ENCODE data around the gene TMEM80.
"Not testable (repeated sequence)": the region's sequence is repeated elsewhere in the genome, so short reads cannot be mapped to it uniquely, and the experiment has no call there.

TMEM80 gene

DNA sequence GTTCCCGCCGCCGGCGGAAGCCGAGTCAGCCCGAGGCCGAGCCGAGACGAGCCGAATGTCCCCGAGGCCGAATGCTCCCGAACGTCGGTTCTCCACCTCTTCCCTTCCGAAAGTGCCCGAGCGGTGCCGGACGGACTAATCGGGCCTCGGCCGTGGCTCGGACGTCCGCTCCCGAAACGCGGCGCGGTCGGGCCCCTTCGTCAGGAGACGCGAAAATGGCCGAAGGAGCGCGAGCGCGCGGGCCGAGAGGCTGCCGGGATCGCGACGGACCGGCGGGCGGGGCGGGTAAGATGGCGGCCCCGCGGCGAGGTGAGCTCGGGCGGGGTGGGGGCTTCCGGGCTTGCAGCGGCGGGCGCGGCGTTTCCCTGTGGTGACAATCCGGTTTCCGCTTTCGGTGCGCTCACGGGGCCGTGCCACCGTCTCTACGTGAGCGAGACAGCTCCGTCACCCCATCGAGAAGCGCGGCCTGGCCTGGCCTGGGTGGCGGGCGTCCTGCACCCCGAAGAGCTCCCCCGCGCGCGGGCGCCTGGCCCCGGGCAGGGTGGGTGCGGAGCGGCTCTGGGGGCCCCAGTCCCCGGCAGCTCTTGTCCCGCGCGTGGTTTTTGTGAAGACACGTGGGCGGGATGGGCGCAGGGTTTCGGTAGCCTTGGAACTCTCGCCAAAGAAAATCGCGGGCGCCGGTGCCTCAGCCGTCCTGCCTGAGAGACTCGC lies at the start of gene TMEM80:
TSS of gene TMEM80 (plus strand) at position 279 of the 711 bp plus-strand sequence. CDS start at position 291, 12 bp downstream.
- peak; percentile 49 to 69 for DNase-seq

DNA sequence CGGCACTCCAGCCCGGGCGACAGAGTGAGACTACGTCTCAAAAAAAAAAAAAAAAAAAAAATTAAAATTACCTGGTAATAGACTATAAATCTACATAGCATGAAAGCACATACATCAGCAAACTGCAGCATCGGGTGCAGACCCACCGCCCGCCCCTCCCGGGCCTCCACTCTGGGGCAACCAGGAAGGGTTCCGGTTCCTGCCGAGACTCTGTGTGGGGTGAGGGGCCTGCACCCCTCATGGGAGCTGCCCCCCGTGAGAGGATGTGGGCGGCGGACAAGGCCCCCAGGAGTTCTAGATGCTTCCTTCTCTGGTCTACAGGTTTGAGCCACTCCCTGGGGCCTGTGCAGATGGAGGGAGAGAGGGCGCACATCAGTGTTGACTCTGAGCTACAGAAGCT lies 49.4 kb upstream of the TMEM80 start:
- no peak for DNase-seq

DNA sequence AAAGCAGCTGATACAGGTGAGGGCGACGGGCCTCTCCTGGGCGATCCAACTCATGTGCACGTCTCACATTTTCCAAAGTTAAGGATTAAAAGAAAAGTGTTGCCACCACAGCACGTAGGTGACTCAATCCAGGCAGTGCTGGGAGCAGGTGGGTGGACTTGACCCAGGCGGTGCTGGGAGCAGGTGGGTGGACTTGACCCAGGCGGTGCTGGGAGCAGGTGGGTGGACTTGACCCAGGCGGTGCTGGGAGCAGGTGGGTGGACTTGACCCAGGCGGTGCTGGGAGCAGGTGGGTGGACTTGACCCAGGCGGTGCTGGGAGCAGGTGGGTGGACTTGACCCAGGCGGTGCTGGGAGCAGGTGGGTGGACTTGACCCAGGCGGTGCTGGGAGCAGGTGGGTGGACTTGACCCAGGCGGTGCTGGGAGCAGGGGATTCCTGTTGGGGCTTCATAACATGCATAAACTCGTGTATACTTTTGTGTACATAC lies 47.9 kb upstream of the TMEM80 start:
- not testable (repeated sequence) for DNase-seq

DNA sequence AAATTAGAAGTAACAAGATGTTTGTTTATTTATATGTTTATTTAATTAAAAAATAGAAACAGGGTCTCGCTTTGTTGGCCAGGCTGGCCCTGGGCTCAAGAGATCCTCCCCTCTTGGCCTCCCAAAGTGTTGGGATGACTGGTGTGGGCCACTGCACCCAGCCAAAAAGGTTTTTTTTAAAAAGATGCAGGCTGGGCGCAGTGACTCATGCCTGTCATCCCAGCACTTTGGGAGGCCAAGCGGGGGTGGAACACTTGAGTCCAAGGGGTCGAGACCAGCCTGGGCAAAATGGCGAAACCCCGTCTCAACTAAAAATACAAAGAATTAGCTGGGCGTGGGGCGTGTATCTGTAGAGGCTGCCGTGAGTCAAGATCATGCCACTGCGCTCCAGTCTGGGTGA lies 45.1 kb upstream of the TMEM80 start:
- DNase-seq, result no peak

DNA sequence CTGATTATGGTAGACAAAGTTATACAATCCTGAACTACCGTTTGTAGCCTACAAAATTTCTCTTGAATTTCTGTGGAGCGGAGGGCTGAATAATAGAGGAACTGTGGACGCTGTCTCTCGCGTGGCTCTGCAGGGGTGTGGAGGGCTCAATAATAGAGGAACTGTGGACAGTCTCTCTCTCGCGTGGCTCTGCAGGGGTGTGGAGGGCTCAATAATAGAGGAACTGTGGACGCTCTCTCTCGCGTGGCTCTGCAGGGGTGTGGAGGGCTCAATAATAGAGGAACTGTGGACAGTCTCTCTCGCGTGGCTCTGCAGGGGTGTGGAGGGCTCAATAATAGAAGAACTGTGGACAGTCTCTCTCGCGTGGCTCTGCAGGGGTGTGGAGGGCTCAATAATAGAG lies 42.5 kb upstream of the TMEM80 start:
- DNase-seq, result not testable (repeated sequence)

DNA sequence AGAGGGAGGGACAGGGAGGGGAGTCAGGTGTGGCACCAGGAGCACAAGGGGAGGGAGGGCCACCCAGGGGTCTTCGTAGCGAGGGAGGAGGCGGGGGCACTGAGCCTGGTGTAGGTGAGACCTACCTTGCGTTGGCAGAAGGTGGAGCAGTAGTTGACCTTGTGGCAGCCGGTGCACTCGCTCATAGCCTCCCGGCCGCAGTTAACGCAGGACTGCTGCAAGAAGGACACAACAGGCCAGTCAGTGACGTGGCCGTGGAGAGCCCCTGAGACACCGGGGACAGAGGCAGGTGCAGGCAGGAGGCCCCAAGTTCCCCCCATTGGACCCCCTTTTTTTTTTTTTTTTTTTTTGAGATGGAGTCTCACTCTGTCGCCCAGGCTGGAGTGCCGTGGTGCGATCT lies 41.8 kb upstream of the TMEM80 start:
- no peak for DNase-seq

DNA sequence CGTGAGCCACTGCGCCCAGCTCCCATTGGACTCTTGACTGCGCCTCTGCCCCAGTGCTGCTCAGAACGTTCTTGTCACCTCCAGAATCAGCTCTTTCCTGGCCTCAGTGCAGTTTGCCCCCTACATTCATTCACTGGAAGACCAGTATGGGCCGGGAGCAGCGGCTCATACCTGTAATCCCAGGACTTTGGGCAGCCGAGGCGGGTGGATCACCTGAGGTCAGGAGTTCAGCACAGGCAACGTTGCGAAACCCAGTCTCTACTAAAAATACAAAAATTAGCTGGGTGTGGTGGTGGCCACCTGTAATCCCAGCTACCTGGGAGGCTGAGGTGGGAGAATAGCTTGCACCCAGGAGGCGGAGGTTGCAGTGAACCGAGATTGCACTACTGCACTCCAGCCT lies 41.2 kb upstream of the TMEM80 start:
- DNase-seq, result not testable (repeated sequence)

DNA sequence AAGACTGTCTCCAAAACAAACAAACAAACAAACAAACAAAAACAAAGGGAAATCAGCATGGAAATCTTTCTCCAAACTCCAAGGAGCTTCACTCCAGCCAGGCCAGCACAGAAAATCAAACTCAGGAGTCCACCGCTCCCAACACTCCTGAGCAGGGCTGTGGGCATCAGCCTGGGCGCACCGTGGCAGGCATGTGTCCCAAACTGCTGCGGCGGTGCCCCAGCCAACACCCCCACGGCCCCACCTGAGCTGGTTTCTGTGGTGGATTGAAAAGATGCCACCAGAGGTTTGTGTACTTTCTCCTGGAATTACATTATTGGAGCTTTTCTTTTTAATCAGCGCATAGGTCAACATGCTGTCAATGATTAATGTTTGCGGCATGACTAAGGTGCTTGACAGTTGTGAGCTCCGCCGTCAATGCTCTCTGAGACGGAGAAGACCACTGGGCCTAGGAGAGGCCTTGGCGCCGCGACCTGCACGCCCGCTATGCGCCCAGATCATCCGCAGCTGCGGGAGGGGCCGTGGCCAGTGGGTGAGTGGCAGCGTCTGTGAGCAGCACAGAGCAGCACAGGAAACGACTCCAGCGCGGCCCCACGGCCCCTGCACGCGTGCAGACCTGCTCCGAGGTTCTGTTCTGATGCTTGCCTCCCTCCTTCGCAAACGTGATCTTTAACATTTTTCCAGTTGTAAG lies 40.4 kb upstream of the TMEM80 start:
- no peak for DNase-seq

DNA sequence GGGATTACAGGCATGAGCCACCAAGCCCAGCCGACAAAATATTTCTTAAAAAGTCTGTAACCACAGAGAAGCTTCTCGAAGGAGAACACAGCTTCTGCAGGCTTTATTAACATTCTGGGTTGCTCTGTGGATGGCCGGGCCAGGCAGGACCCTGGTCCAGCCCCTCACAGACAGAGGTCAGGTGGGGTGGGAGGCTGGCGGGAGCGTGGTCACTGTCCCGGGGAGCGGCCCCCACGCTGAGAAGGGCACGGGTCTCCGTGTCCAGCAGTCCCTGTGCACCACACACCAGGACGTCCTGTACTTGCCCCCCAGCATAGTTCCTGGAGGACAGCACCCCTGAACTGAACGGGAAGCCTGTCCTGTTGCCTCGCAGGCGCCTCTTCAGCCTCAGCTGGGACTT lies 39.2 kb upstream of the TMEM80 start:
- DNase-seq, result no peak

DNA sequence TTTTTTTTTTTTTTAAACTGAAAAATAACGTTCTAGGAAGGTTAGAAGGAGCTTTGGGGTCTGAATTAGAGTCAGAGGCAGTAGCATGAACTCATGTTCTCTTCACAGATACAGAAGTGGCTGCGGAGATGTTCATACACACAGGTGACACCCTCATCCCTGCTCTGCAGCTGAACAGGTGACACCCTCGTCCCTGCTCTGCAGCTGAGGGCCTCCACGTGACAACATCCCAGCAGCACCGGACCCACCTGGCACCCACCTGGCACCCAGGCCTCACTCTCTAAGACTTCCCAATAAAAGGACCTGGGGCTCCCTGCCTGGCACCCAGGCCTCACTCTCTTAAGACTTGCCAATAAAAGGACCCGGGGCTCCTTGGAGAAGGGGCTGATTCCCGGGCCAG lies 38.8 kb upstream of the TMEM80 start:
- no peak for DNase-seq

DNA sequence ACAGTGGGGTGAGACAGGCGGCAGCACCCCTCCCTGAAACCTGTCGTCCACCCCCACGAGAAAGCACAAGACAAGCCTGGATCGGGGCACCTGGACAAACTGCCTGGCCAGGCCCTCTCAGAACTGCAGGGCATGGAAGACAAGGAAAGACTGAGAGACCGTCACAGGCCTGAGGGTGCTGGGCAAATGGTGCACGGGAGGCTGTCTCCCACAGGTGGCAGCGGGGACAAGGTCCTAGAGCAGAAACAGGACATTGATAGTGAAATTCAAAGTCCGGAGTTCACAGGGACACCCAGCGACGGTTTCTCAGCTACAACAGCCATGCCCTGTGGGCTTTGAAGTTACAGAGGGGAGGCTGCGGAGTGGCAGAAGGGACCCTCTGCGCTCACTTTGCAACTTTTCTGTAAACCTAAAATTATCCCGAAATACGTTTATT lies 37.9 kb upstream of the TMEM80 start:
- no peak for DNase-seq

DNA sequence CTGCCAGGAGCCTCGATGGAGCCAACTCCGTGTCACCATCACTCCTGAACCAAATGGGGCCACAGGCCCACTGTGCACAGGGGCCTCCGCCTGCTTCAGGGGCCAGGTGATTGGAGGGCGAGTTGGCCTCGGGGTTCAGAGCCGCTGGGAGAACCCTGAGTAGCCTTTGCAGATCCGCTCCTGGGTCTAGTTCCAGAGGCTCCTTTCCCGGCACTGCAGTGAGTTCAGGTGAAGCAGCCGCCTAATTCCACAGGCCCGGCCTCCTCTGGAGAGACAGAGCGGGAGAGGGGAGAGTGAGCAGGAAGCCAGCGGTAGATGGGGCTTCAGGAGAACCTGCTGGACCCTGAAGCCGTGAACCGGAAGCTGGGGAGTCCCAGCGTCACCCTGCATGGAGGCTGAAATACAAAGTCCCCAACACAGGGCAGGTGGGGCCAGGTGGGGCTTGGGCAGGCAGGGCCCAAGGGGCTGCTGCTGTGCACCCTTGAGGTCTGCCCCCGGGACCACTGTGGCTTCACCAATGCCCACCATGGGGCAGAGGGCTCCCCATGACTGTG lies 36.0 kb upstream of the TMEM80 start:
- DNase-seq, result no peak

DNA sequence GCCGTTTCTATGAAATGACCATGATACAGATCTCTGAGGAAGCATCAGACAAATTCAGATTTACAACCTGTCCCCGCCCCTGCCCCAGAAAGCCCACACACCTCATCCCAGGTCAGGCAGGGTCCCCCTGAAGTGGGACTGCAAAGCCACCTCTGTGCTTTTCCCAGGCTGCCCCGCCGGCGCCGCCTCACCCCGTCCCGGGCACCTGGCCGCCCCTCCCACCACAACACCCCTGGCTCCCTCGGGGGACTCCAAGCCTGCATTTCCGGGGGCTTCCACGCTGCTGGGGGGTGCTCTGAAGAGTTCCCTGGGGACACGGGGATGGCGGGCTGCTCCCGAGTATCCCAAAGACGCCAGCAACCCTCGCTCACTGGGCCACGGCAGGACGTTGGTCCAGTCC lies 35.3 kb upstream of the TMEM80 start:
- no peak for DNase-seq

DNA sequence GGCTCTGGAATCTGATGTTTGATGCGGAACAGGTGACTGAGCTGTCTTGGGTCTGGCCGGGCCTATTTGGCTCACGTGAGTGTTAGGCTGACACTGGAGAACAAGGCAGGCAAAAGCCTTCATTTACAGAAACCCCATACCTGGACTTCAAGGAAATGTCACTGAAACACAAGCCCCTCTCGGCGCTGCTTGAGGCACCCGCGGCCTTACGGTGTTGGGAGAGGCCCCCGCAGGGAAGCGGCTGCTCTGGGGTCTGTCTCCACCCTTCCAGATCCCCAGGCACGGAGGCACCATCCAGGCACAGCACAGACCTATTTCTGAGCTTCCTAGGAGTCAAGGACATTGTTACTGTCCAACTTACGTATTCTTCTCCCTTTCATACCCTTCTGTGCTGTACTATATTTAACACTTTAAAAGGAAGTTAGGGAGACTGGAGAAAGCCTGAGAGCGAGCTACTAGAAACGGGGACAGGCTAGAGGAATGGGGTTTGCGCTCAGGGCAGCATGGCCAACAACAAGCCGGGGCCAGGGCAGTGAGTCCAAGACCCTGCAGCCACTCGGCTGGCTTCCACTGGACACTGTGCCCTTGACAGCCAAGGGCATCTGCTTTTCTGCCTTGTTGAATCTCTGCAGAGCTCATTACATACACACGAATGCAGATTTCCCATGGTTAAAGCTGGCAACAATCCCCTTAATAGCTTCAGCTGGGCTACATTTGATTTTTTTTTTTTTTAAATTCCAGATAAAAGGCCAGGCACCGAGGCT lies 34.8 kb upstream of the TMEM80 start:
- DNase-seq, result no peak

DNA sequence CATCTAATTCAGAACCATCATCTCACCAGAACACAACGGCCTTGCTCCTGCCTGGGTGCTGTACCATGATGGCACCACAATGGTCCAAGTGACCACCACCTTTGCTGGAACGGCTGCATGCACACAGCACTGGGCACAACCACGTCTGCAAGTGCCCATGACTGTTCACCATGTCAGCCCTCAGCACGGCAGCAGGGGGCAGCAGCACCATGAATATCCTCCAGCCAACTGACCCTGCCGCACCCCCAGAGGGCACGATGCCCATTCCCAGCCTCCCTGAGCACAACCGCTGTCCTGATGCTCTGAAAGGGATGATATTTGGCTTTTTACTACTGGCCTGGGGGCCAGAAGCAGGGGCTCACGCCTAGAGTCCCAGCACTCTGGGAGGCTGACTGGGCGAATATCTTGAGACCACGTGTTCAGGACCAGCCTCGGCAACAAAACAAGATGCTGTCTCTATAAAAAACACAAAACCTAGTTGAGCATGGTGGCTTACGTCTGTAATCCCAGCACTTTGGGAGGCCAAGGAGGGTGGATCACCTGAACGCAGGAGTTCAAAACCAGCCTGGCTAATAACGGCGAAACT lies 32.8 kb upstream of the TMEM80 start:
- no peak for DNase-seq

DNA sequence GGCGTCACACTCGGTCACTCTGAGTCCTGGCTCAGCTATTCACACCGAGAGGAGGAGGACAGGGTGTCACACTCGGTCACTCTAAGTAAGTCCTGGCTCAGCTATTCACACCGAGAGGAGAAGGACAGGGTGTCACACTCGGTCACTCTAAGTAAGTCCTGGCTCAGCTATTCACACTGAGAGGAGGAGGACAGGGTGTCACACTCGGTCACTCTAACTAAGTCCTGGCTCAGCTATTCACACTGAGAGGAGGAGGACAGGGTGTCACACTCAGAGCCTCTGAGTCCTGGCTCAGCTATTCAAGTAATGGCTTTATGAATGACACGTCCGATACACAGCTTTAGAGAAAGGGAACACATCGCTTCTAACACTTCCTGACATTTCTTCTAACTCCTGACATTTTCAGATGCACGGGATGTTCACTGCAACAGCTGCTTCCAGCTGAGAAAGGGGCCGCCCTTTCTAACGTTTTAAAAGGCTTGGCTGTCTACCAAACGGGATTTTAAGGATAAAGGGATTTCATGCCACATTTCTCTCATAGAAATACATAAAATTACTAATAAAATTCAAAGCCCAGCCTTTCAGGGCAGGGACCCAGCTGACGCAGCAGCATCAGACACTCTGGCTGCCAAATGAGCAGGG lies 30.4 kb upstream of the TMEM80 start:
- DNase-seq, result no peak

DNA sequence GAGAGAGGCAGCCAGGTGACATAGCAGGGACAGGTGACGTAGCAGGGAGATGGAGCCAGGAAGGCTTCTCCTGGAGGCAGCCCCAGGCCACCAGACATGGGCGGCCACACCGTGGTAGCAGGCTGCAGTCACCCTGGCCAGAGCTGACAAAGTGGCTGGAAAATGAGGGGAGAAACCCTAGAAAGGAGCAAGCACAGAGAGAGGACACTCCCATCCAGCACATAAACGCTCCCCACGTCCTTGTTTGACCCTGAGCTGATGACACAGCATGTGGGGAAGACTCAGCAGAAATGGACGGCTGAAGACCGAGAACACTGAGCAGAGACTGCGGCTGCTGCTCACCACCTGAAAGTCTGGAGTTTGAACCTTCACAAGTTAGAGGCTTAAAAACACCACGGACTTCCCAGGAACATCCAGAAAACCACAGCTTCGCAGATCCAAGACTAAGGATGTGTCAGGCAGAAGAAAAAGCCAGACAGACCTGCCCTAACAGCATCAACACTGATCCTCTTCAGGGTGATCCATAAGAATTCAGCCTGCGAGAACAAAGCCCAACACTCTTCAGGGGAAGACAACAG lies 29.8 kb upstream of the TMEM80 start:
- DNase-seq, result no peak

DNA sequence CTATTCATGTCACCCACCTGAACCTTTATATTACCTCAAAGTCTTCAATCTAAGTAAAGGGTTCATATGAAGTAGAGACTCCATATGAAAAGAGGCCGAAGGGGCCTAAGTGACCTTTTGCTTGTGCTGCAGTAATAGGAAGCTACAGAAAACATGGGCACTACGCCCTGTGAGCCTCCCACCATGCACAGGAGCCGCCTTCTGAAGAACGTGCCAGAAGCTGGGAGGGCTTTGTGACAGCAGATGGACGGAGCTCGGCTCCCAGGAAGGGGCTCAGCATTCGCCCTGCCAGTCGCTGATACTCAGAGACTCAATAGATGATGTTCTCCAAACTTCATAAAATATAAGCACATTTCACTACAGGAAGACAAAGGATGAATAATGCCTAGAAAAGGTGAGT lies 21.8 kb upstream of the TMEM80 start:
- DNase-seq, result no peak

DNA sequence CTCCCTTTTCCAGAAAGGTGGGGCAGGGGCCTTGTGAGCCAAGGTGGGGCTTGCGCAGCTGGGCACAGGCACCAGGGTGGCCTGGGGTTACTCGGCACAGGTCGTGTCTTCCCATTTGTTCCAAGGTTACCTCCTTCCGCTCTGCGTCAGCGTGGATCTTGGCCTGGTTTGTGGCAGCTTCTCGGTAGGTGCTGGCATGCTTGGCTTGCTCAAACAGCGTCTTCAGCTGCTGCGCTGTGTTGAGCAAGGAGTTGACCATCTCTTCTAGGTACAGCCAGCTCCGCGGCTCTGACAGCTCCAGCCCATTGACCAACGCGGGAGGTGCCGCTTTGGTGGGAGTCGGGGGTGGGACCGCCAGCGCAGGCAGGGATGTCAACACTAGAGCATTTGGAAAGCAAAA lies 21.2 kb upstream of the TMEM80 start:
- DNase-seq, result no peak

DNA sequence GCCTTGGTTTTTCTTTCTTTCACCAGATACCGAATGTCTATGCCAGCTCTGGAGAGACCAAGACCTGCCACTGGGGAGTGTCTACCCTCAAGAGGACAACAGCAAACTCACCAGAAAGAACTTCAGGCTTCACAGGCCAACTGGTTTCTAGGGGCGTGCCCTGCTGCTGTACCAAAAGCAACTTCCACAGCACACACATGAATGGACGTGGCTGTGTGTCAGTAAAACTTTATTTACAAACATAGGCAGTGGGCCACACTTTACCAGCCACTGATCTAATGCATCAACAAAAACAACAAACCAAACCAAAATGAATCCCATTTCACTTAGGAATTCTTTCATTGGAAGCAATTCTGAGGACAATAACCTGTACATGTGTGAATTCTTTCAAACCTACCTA lies 17.3 kb upstream of the TMEM80 start:
- DNase-seq, result no peak

DNA sequence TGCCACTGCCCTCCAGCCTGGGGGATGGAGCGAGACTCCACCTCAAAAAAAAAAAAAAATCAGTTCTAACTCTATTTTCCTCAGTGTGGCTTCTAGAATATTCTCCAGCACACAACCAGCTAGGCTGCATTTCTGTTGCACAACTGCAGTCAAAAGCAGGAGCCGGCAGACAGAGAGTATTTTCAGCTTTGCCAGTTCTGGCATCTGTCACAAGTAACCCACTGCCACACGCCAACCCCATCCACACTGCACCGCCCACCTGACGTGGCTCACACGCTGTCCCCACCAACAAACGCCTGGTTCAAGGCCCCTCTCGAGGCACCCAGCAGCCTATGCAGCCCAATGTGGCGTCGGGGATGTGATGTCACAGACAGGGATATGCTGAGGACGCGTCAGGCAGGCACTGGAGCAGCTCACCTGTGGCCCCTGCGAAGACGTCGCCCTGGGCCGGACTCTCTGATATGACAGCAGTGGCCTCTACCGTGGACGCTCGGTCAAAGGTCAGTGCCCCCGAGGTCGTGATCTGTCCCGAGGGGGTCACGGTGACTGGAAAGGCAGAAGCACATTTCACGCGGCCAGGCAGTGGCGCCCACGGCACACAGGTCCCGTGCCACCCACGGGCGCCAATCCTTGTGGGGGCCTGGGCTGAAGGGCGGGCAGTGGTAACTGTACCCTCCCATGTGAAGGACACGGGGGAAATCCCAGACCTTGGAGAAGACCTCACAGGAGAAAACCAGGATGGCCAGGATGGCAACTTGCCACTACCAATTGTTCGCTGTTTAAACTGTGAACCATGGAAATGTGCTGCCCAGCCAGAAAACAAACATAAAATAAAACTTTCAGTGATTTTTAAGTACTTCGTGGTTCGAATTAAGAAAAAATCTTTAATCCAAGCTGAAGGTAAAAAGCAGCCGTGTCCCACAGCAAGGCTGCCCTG lies 16.1 kb upstream of the TMEM80 start:
- DNase-seq, result no peak

All from SHP77 (cell line).